Stimulated activated CD4-positive, alpha-beta T cell treated with anti-CD3 and anti-CD28 coated beads, Interleukin-1b, Interleukin-23, amount 100 ng/mL, for 24 hours (primary cell): ENCODE data around the gene MYO15B.

Experiments
- DNase-seq, 4 experiments: peaks; one replicate each; pipeline ENCODE4 v3.0.0-alpha.2; 2020; ENCODE audit warnings: low read depth in 4 of 4, low spot score in 1 of 4

Gene MYO15B

GRCh38 chr17:75624021-75624420 lies 36.4 kb downstream of the MYO15B start:
- no peak for DNase-seq

DNA sequence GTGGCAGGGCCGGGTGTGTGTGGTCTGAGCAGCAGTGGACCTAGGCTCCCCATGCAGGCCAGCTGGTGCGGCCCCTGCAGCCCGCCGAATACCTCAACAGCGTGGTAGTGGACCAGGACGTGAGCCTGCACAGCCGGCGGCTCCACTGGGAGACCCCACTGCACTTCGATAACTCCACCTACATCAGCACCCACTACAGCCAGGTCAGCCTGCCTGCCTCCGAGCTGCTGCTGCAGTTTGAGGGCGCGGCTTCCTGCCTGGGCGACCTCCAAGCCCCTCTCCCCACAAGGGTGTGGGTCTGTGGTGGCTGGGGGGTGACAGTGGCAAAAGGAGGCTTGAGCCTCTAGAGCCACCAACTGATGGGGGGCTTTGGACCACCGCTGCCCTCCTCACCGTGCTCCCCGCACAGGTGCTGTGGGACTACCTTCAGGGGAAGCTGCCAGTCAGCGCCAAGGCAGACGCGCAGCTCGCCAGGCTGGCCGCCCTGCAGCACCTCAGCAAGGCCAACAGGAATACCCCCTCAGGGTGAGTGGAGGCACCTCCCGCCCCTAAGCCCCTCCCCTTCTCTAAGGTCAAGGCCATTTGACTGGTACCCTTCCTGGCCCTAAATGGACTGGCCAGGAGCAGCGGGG lies 37.2 kb downstream of the MYO15B start:
- no peak for DNase-seq

GRCh38 chr17:75625813-75626486 lies 38.4 kb downstream of the MYO15B start:
- no peak for DNase-seq

DNA sequence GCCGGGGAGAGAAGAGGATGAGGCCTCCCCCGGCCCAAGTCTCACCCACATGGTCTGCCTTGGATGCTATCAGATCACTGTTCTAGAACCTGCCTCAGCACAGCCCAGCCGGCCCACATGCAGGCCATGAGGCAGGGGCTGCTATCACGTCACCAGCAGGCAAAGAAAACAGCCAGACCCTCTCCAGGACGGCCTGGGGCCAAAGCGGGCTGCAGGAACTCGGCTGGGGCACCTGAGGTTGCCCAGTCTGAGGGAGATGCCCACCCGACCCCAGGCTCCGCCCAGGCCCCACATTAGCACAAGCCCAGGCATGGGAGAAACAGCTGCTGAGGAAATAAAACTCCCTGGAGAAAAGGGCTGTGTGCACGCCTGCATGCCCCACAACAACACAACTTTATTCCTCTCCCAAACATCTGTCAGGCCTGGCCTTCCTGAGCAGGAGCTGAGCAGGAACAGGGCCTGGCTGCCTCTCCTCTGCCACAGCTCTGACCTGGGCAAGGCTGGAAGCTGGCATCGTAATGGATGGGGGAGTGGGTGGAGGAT lies 39.0 kb downstream of the MYO15B start:
- DNase-seq: no peak

DNA sequence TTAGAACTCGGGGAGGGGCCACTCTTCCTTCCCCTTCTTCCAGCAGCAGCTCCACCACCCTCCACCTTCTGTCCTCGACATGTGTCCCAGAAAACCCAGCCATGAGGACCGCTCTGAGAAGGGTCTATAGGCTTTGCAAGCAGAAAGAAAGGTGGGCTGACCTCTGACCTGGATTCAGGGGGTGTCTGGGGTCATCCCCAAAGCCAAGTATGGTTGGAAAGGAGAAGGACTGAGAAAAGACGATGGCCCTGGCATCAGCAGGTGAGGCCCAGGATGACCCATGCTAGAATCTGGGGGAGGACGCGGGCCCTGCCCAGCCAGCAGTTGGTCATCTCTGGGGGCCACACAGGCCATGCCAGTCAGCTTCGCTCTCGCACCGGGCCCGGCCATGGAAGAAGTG lies 39.5 kb downstream of the MYO15B start:
- DNase-seq: no peak

GRCh38 chr17:75628425-75628824 lies 40.8 kb downstream of the MYO15B start:
- no peak for DNase-seq

DNA sequence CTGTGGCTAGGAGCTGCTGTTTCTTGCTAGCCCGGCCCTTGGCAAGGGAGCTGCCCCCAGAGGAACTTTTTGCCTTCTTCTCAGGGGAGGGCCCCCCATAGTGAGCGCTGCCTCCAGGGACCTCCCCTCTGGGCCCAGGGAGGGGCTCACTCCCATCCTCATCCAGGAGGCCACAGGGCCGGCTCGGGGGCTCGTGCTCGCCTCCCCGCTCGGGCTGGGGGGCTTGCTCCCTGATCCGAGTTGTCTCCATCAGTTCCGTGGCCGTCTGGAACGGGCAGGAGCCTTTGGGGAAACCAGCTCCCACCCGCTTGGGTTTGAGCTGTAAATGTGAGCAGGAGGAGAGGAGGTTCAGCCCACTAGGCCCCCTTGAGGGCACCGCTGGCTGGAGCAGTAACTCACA lies 41.6 kb downstream of the MYO15B start:
- no peak for DNase-seq

DNA sequence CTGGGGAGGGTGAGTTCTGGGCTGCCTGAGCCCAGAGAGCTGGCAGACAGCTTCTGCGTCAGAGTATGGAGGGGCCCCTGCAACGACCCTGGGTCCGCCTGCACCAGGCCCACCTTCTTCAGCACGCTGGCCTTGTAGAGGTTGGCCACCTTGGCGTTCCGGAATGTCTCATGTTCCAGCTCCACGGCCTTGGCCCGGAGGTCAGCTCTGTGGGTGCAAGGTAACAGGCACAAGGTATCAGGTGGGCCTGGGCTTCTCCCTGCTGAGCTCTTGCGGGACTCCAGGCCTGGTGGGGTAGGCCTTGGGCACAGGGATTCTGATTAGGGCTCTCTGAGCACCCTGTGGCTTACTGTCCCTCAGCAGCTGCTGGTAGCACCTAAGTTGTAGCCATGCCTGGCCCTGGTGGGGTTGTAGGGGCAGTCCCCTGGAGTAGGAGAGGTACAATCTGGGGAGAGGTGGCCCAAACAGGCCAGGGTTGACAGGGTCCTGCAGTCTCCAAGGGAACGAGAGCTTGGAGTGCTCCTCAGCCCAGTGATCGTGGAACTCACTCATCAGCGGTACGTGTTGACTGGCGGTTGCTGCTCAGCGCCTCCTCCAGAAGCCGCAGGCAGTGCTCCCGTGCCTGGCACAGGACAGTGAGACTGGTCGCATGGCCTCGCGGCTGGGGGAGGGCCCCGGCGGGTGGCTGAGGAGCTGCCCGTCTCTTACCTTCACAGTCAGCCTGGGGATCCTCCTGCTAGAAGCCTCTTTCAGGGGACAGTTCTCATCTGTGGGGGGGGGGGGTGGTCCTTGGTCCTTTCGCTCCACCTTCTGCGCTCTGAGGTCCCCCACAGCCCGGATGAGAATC lies 42.7 kb downstream of the MYO15B start:
- no peak for DNase-seq

DNA sequence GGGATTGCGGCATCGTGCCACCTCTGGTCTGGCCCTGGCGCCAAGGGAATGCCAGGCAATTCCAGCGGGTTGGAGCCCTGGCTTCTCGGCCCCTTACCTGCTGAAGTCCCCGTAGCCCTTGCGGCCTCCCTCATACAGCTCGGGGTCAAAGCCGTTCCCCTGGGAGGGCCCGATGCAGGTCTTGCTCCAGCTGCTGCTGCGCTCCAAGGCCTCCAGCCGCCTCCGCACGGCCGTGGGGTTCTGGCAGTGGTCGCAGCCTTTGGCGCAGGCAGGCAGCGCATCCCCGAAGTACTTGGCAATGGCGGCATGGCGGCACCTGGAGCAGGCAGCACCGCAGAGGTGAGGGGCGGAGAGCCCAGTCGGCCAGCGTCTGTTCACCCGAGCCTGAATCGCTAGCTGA lies 43.8 kb downstream of the MYO15B start:
- DNase-seq: no peak

DNA sequence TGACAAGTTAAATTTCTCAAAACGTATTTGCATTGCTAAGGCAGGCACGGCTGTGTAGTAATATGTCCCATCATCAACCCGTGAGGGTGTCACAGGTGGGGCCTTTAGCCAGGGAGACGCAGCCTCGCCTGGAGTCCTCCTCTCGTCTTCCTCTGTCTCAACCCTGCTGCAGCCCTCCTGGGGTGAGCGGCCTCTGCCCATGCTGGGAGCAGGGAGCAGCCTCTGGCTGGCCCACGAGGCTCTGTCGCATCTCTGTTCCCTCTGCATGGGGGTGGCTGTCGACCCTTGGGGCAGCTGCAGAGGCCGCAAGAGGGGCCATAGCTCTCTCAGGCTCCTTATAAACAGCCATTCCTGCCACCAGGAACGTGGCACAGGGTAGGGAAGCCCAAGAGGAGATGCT lies 44.8 kb downstream of the MYO15B start:
- no peak for DNase-seq

DNA sequence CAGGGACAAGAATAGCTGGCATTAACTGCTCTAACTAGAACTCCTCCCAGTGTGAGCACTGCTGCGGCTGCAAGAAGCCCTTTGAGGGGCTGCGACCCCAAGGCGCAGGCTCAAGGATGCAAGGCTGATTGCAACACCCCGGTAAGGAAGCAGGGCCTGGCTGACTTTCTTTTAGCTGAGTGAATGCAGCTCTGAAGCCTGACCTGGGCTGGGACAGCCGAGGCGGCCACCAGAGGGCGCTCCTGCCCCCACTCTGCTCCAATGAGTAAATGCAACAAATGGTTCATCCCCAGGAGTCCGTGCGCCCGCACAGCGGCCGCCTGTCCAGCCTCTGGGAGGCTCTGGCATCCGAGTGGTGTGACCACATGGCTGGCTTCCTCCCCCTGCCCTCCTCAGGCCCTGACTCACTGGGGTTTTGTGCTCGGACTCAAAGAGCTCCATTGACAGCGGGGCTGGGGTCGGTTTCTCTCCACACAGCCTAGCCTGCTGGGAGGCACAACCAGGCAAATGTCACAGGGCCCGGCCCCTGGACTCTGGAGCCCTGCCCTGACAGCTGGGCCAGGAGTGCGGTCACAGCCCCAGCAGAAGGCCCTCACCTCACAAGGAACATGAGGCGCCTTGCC lies 45.4 kb downstream of the MYO15B start, which contains the start of gene SMIM5:
TSS of gene SMIM5 (plus strand) at position 572 of the 623 bp plus-strand sequence. CDS start 6,768 bp downstream, outside the sequence.
- peak; percentile 55 to 83 (median 77) for DNase-seq

GRCh38 chr17:75633486-75634375 lies 46.1 kb downstream of the MYO15B start:
- DNase-seq: peak in 3 of 4 experiments; percentile 20 to 23 (median 23)

GRCh38 chr17:75634376-75634740 lies 46.8 kb downstream of the MYO15B start:
- no peak for DNase-seq

GRCh38 chr17:75634754-75635609 lies 47.4 kb downstream of the MYO15B start:
- DNase-seq: no peak

DNA sequence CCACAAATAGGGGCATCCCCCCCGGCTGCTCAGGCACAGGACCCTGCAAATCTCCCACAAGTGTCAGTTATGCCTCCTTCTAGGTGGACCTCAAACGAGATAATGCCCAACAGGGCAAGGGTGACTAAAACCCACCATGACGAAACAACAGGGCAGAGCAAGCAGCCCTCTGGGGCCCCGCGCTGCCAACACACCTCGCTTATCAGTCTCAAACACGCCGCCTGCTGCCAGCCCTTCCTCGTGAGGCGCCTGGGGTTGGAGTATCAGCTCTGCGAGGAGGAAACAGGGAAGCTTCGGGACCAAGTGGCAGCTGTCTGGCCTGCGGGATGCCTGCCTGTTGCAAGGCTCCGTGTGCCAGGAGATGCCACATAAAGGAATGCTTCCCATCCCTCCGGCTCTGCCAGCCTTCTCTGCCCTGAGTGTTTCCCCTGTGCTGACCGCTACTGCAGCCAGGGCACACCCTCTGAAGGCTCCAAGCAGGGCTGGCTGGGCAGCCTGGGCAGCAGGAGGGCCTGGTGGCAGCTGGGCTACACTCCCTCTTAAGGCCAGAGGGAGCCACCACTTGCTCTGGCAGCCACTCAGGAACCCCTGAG lies 48.1 kb downstream of the MYO15B start:
- no peak for DNase-seq

DNA sequence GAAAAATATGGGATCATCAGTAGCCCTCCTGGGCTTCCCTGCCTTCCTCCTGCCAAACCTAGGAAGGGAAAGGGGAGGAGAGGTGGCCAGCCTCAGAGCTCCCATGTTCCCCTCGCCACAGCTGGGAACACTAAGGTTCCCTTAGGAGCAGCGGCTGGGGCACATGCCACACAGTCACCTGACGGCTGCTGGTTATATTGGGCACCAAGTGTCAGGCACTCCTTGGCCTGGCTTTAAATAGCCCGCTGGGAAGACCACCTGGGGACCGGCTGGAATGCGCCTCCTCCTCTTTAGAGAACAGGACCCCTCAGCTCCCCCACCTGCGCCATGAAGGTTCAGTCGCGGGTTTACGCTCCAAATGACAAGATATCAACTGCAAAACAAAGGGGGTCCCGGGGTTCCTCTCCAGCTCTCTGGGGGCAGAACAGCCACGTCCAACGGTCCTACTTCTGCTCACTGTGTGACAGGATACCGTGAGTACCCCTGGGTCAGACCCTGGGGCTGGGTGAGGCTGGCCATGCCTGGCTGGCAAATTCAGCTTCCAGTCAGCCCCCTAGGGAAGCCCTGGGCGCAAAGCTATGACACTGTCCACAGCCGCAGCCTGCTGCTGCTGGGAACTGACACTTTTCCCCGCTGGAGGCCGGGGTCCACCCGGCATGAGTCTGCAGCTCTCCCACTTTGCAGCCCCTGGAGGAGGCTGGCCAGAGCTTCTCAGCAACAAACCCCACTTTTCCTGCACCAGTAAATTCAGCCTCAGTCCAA lies 49.0 kb downstream of the MYO15B start:
- no peak for DNase-seq

GRCh38 chr17:75637143-75637538 lies 49.5 kb downstream of the MYO15B start:
- DNase-seq: no peak

GRCh38 chr17:75637551-75637950 lies 50.0 kb downstream of the MYO15B start:
- no peak for DNase-seq
